Activated naive CD8-positive, alpha-beta T cell treated with anti-CD3 and anti-CD28 coated beads, Interleukin-2, amount 50 U/mL, for 24 hours (primary cell): ENCODE results near the gene LPAR3.

Source experiments
- ATAC-seq: fragments of 150-1000 bp; cut with Tn5 transposase; one replicate; pipeline ENCODE4 v1.10.0; 2021
- DNase-seq: peaks from one replicate; pipeline ENCODE4 v3.0.0; 2021
- H3K27ac Mint-ChIP-seq: one replicate; pipeline ENCODE4 v1.8.0; 2021; ENCODE audit warnings: mild to moderate bottlenecking, mixed read lengths
- H3K27me3 Mint-ChIP-seq: one replicate; pipeline ENCODE4 v1.8.0; 2021; ENCODE audit warnings: mixed read lengths
- H3K36me3 Mint-ChIP-seq: one replicate; pipeline ENCODE4 v1.8.0; 2021; ENCODE audit warnings: low read depth, mixed read lengths
- H3K4me1 Mint-ChIP-seq: one replicate; pipeline ENCODE4 v1.8.0; 2021; ENCODE audit warnings: mixed read lengths
- H3K4me3 Mint-ChIP-seq: one replicate; pipeline ENCODE4 v1.8.0; 2021; ENCODE audit warnings: mild to moderate bottlenecking, moderate library complexity, mixed read lengths
- H3K9me3 Mint-ChIP-seq: one replicate; pipeline ENCODE4 v1.8.0; 2021; ENCODE audit warnings: mixed read lengths

Gene LPAR3

DNA sequence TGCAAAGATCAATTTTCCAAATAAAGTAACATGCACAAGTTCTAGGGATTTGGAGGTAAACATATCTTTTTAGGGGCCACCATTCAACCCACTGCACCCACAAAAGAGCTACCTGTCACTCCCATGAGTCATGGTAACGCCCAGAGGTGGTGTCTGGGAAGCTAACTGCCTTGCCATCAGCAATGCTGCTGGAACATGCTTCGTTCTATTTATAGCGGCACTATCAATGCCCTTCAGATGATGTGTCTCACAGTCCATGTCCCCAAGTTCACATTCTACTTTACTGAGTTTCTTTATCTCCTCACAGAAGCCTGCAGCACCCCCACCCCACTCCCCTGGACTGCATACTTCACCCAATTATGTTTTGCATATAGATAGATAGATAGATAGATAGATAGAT lies 95.4 kb downstream of the LPAR3 start:
- Mint-ChIP-seq H3K4me1 (no peaks in the 10 kb centered on the region), H3K27me3 (peaks cover 3% of the 10 kb centered on the region), H3K9me3 (peaks cover 2% of the 10 kb centered on the region), H3K4me3 (no peak overlapping the region), H3K27ac (no peak overlapping the region), H3K36me3 (no peaks in the 10 kb centered on the region)
- ATAC-seq (no peak), DNase-seq (no peak)

DNA sequence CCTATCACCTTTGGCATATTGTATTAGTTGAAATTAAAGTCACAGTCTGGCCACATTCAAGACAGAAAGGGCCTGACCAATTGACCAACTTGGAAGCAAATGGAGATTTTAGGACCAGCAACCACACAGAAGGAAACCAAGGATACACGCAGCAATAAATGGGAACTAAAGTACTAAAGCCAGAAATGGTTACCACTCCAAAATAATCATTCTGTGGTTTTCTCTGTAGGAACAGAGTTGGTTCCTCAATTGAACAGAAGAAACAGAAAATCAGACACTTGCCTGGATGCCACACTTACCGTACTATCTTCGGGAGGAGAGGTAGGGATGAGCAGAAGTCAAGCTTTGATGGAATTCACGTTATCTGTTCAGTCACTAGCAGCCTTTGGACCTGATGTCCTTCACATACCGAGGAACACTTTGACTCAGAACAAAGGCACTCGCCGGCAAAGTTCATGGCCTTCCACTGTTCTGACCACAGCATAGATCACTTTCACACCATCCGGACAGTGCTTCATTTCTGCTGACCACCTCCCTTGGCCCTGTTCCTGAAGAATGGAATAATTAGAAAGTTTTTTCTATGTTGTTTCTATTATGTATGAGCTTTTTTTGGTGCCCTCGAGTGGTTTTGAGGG lies 96.9 kb downstream of the LPAR3 start:
- ATAC-seq (no peak), DNase-seq (no peak)
- Mint-ChIP-seq H3K27ac (no peak overlapping the region), H3K4me1 (no peaks in the 10 kb centered on the region), H3K4me3 (no peak overlapping the region), H3K9me3 (peaks cover 10% of the 10 kb centered on the region), H3K27me3 (peaks cover 4% of the 10 kb centered on the region), H3K36me3 (no peaks in the 10 kb centered on the region)

DNA sequence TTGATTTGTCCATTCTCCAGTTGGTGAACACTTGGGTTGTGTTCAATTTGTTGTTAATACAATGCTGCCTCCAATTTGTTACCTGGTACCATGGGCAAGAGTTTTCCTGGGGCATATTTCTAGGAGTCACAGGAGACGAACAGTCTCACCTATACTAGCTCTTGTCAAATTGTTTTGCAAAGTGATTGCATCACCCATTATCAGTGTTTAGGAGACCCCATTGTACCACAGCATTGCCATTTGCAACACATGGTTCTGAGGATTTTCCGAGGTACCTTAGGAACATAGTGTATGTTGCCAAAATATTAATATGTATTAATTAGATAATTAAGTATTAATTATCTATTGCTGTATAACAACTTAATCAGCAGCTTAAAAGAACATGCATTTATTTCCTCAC lies 97.8 kb downstream of the LPAR3 start:
- ATAC-seq (no peak), DNase-seq (no peak)
- no peaks in the 10 kb centered on the region for H3K4me1 Mint-ChIP-seq
- H3K36me3 Mint-ChIP-seq: no peaks in the 10 kb centered on the region
- H3K4me3 Mint-ChIP-seq: no peak overlapping the region
- H3K27ac Mint-ChIP-seq: no peak overlapping the region
- H3K9me3 Mint-ChIP-seq: peaks cover 10% of the 10 kb centered on the region
- H3K27me3 Mint-ChIP-seq: peaks cover 4% of the 10 kb centered on the region

DNA sequence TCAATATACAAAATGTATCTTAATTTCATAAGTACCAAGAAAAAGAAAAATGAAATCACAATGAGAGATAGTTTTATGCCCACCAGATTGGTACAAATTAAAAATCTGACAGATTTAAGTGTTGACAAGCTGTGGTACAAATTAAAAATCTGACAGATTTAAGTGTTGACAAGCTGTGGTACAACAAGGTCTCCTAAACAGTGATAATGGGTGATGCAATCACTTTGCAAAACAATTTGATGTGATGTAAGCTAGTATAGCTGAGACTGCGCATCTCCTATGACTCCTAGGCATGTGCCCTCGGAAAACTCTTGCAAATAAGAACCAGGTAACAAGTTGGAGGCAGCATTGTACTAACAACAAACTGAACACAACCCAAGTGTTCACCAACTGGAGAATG lies 100.6 kb downstream of the LPAR3 start:
- DNase-seq (no peak), ATAC-seq (no peak)
- no peak overlapping the region for H3K27ac Mint-ChIP-seq
- no peak overlapping the region for H3K4me3 Mint-ChIP-seq
- H3K9me3 Mint-ChIP-seq: peaks cover 10% of the 10 kb centered on the region
- peaks cover 2% of the 10 kb centered on the region for H3K27me3 Mint-ChIP-seq
- H3K4me1 Mint-ChIP-seq: no peaks in the 10 kb centered on the region
- H3K36me3 Mint-ChIP-seq: no peaks in the 10 kb centered on the region

DNA sequence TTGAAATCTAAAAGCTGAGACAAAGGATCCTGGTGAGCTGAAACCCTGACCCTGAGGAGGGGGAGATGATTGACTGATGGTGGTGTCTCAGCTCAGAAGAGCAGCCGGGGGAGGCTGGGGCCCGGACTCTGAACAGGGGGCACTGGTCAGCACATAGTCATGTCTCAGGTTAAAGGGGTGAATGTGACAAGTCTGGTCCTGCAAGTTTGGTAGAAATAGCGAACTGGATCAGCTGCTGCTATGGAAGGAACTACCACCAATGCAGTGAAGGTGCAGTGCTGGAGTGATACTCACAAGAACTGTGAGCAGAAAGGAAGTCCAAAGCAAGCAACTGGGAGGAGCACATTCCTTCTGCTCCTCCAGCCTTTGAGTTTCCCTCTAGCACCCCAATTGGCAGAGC lies 104.0 kb downstream of the LPAR3 start:
- no peak for DNase-seq
- H3K9me3 Mint-ChIP-seq: peaks cover 10% of the 10 kb centered on the region
- H3K27ac Mint-ChIP-seq: no peak overlapping the region
- ATAC-seq: no peak
- H3K4me3 Mint-ChIP-seq: no peak overlapping the region
- no peaks in the 10 kb centered on the region for H3K4me1 Mint-ChIP-seq
- no peaks in the 10 kb centered on the region for H3K36me3 Mint-ChIP-seq
- peaks cover 2% of the 10 kb centered on the region for H3K27me3 Mint-ChIP-seq

DNA sequence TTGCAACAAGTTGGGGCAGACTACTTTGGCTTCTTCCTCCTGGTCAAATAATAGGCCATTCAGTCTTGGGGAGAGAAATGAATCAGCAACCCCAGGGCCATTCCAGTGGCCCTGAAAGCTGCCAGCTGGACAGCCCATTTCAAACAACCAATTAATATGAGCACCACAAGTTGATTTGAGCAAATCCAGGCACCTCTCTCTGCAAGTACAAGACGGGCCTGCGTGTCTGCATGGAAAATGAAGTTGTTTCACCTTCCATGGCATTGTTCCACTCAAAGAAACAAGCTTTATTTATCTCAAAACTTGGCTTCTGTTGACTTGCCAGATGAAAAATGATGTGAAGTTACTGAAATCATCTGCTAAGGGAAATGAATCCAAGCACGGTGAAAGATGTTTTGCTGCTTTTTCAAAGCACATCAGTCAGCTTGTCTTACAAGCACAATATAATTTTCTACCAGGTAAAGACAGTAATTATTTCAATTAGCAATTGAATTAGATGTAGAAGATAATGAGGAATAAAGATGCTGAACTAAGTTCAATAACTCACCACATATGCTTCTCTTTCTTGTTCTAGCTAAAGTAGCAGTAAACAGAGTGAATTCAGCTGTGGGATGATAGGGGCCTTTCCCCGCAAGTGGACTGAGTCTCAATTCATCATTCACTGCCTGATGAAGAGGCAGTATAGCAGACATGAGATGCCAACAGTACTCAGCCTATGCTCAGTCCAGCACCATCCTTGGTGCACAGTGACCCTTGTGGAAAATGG lies 107.6 kb downstream of the LPAR3 start:
- Mint-ChIP-seq H3K9me3 (no peaks in the 10 kb centered on the region), H3K27me3 (no peaks in the 10 kb centered on the region), H3K4me3 (no peak overlapping the region), H3K27ac (no peak overlapping the region), H3K4me1 (peaks cover 11% of the 10 kb centered on the region), H3K36me3 (no peaks in the 10 kb centered on the region)
- ATAC-seq: no peak
- no peak for DNase-seq

DNA sequence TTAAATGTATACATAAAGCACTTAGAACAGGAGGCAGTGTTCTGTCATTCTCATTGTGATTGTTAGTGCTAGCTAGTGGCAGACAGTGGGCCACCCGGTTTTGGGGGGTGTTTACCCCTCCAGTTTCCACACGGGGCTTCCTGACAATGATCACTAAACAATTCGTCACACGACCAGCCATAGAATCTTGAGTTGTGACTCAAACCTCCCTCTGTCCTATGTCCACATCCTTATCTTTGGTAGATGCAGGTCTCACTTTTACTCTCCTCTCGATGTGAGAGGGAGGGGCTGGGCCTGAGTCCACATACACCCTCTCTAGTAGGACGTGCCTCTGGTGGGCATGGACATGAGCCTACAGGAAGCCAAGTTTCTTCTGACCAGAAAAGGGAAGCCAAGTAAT lies 110.1 kb downstream of the LPAR3 start:
- no peaks in the 10 kb centered on the region for H3K9me3 Mint-ChIP-seq
- H3K4me3 Mint-ChIP-seq: no peak overlapping the region
- H3K27me3 Mint-ChIP-seq: no peaks in the 10 kb centered on the region
- H3K4me1 Mint-ChIP-seq: peaks cover 20% of the 10 kb centered on the region
- DNase-seq (no peak), ATAC-seq (no peak)
- no peaks in the 10 kb centered on the region for H3K36me3 Mint-ChIP-seq
- H3K27ac Mint-ChIP-seq: no peak overlapping the region

DNA sequence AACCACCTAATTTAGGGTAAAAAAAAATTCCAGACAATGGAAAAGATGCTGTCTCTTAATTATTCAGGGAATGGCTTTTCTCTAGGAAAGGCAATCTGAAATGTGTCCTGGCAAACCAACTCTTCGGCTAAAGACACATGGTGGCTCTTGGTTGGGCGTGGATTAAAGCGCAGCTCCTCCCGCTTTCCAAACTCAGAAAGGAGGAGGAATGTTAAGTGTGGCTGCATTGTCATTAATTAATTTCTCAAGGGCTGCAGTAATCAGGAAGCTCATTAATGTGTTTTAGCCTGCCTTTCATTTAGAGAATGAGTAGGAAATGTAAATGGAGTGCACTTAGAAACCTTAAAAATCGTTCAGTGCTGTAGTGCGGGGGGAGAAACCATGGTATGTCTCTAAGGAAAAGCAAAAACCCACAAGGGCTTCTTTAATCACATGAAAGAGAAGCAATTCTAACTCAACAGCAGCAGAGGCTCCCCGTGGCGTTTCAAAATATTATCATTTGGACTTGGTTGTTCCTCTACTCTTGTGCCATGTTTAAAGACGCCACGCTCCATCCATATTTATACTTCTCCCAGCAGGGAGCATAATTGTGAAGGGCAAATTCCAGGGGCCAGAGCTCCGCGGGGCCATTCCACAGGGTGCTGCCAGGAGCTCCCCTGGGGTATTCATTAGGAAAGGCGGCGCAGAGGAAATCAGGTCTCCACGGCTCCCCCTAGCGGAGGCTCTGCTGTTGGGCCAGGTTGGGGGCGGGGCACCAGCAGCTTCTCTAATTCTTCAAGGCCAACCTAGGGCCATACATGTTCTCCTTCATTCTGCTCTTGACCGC lies 110.8 kb downstream of the LPAR3 start:
- peak overlapping the region; percentile 68 for H3K4me3 Mint-ChIP-seq
- H3K27me3 Mint-ChIP-seq: no peaks in the 10 kb centered on the region
- no peak overlapping the region for H3K27ac Mint-ChIP-seq
- DNase-seq (peak; percentile 86), ATAC-seq (peak; percentile 64)
- no peaks in the 10 kb centered on the region for H3K9me3 Mint-ChIP-seq
- peaks cover 20% of the 10 kb centered on the region for H3K4me1 Mint-ChIP-seq
- H3K36me3 Mint-ChIP-seq: no peaks in the 10 kb centered on the region

DNA sequence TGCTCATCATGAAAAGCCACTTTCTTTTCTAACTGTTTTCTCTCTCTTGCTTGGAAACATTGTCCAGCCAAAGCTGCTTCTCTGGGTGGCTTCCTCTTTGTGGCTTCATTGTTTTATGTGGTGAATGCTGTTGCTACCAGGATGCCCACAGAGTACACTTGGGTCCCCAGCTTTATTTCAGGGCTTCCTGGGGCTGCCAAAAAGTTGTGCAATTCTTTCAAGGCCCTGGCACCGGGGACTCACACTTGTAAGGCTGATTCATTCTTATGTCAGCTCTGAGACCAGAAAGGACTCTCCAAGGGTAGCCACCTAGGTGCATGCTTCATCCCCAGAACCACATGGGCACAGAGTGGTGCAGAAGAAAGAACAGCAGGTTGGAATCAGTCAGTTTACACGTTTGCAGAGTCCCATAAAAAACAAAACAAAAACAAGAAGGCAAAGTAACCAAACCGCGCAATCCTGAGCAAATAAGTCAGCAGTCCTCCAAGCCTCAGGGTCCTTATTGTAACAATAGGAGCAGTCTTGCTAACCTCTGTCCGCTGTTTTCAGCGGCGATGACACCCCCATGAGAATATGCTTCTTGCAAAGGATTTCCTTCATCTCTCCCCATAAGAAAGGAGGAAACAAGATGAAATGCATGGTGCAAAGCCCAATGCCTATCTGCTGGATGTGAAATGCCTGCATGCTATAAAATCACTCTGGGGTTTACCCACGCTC lies 112.8 kb downstream of the LPAR3 start:
- Mint-ChIP-seq H3K9me3 (no peaks in the 10 kb centered on the region), H3K4me3 (no peak overlapping the region), H3K36me3 (no peaks in the 10 kb centered on the region), H3K27me3 (no peaks in the 10 kb centered on the region), H3K4me1 (peaks cover 20% of the 10 kb centered on the region), H3K27ac (no peak overlapping the region)
- no peak for DNase-seq
- ATAC-seq: peak; percentile 18

DNA sequence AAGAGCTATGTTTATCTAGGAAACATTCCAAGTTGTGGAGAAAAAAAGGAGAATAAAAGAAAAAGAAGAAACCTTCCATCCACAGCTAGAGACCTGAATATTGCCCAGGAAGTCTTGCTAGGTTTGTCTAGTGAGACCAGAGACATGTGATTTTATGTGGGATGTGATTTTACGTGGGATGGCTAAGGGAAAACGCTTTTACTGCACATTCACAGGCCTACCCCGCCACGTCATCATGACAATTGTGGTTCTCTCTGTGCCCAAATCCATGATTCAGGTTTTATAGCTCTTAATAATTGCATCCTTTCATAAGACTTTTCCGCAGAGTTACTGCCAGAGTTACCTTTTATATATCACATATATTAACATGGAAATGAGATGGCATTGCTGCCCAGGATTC lies 116.4 kb downstream of the LPAR3 start:
- H3K9me3 Mint-ChIP-seq: no peaks in the 10 kb centered on the region
- H3K4me1 Mint-ChIP-seq: peaks cover 14% of the 10 kb centered on the region
- no peaks in the 10 kb centered on the region for H3K36me3 Mint-ChIP-seq
- no peak overlapping the region for H3K27ac Mint-ChIP-seq
- no peak overlapping the region for H3K4me3 Mint-ChIP-seq
- no peaks in the 10 kb centered on the region for H3K27me3 Mint-ChIP-seq
- ATAC-seq (no peak), DNase-seq (no peak)

DNA sequence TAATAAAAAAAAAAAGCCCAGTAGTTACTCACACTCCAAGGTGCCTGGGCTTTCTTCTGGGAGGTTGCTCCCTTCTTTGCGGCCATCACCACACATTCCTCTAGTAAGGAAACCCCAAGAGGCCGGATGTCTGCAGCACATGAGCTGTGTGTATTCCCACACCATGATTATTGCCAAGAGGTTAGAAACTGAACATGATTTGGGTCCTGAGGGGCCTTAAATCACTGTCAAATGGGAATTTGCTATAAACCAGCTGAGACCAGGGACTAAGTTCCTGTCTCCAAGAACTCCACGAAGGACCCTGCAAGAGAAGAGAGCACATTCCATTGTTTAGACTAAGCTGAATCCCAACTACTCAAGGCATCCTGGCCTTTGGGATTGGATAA lies 117.5 kb downstream of the LPAR3 start:
- Mint-ChIP-seq H3K36me3 (no peaks in the 10 kb centered on the region), H3K4me3 (no peak overlapping the region), H3K27me3 (peaks cover under 1% of the 10 kb centered on the region), H3K4me1 (peaks cover 10% of the 10 kb centered on the region), H3K27ac (no peak overlapping the region), H3K9me3 (no peaks in the 10 kb centered on the region)
- DNase-seq (no peak), ATAC-seq (no peak)

DNA sequence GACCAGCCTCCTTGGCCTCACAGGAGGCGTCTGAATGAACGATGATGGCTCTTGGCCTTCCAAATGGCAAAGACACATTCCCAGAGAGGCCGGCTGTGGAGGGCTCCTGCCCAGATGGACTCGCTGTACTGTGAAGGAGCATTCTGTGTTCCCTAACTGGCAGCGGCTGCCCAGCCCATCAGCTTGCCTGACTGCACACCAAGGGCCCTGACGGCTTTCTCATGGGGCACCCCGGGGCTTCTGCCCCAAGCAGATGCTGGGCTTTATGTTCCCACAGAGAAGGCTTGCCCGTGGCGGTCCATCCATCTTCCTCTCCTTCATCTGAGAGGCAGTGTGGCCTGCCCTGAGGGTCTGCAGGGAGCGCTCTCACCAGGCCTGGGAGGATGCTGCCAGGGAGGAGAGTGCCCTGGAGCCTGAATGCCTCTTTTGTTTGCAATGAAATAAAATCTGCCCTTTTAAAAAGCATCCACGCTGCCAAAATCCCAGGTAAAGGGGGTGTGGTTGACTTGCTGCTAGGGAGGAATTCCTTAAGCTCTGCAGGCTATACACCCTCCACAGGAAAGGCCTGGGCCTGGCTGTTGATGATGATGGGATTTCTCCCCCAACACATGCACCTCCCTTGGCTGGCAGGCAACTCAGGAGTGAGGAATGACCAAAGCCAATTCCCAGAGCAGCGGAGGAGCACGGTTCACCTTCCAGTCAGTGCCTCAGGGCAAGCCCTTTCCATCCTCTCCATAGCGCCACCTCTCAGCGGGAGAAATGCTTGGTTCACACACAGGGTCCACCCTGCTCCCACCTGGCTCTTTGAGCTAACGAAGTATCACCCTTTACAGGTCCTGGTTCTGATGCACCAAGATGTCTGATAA lies 118.1 kb downstream of the LPAR3 start:
- Mint-ChIP-seq H3K27ac (no peak overlapping the region), H3K27me3 (peaks cover 4% of the 10 kb centered on the region), H3K36me3 (no peaks in the 10 kb centered on the region), H3K9me3 (no peaks in the 10 kb centered on the region), H3K4me1 (peaks cover 4% of the 10 kb centered on the region), H3K4me3 (no peak overlapping the region)
- ATAC-seq (no peak), DNase-seq (no peak)

DNA sequence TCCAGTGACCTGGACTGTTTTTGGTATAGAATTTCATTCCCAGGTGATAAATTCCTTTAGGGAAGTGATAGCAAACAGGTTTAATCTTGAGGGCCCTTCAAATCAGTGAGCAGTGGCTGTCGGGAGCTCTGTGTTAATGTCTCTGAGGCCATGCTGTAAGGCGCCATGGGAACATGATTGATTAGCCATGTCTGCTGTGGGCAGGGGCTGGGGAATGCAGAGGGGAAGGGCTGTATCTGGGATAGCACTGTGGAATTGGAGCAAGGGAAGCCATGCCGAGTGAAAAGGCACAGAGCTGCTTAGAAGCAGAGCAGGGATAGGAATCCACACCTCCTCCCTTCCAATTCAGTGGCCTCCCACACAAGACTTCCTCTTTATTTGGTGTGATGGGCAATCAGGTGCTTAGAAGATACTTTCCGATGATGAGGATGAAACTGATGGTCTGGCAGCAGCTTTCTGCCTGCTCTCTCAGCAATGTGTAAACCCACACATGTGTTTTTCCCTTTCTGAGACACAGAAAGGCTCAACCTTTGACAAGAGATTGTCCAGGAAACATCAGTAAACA lies 119.0 kb downstream of the LPAR3 start:
- H3K36me3 Mint-ChIP-seq: no peaks in the 10 kb centered on the region
- H3K27me3 Mint-ChIP-seq: peaks cover 4% of the 10 kb centered on the region
- H3K27ac Mint-ChIP-seq: no peak overlapping the region
- no peaks in the 10 kb centered on the region for H3K9me3 Mint-ChIP-seq
- no peaks in the 10 kb centered on the region for H3K4me1 Mint-ChIP-seq
- no peak overlapping the region for H3K4me3 Mint-ChIP-seq
- DNase-seq: no peak
- ATAC-seq: no peak
